Measurements from ENCODE around the gene HDGFL2. TPM values are rescaled to one million over a fixed set of nuclear protein-coding genes. Genes with fewer than 3 reads are reported as not detected.
A peak's percentile ranks its signal among the peaks of the same experiment; 100 is the strongest.

The HDGFL2 gene
- total and polyA plus RNA-seq, 12 donors = 22.0 to 74.7 (median 35.7) TPM

- DNase-seq = peak; percentile 50 to 90 (median 85)
- 52 to 61% (median 59%) methylated on average over 15 to 36 of the region's 36 CpGs for WGBS, 4 donors
Measured at GRCh38 chr19:4444765-4445741, 27.0 kb upstream of the HDGFL2 start.

DNA sequence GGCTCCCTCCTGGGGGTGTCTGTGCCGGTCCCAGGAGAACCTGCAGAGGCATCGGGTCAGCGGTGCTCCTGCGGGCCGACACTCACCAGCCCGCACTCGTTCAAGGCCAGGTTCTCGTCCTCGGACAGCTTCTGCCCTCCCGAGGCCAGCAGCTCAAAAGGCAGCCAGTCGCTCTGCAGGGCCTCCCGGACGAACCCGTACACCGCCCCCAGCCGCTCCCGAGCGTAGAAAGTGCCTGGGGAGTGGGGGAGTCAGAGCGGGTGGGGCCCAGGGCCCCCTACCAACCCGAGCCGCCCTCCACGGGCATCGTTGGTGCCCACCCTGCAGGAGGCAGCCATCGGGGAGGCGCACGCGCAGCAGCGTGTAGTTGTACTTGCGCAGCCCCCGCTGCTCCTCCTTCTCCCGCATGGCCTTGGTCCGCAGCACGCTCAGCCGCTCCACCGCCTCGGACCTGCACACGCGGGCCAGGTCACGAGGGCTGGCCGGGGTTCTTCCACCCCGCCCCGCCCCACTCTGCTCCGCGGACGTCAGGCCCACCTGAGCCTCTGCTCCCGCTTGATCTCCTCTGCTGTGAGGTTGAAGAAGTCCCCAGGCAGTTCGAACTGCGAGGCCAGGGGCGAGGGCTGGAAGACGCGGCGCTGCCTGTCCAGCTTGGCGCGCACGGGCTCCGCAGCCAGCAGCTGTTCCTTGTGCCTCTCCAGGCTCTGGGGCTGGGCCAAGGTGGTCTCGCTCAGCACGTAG, 26.0 kb upstream of the HDGFL2 start:
- peak in 1 of 2 donors; percentile 62 for TF ChIP-seq POLR2A (IDR thresholded peaks at IDR 0.05)
- TF ChIP-seq, protein P1, sequence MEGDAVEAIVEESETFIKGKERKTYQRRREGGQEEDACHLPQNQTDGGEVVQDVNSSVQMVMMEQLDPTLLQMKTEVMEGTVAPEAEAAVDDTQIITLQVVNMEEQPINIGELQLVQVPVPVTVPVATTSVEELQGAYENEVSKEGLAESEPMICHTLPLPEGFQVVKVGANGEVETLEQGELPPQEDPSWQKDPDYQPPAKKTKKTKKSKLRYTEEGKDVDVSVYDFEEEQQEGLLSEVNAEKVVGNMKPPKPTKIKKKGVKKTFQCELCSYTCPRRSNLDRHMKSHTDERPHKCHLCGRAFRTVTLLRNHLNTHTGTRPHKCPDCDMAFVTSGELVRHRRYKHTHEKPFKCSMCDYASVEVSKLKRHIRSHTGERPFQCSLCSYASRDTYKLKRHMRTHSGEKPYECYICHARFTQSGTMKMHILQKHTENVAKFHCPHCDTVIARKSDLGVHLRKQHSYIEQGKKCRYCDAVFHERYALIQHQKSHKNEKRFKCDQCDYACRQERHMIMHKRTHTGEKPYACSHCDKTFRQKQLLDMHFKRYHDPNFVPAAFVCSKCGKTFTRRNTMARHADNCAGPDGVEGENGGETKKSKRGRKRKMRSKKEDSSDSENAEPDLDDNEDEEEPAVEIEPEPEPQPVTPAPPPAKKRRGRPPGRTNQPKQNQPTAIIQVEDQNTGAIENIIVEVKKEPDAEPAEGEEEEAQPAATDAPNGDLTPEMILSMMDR (IDR thresholded peaks at IDR 0.05) = peak in 2 of 6 experiments; percentile 7 to 31
- 51 to 81% (median 68%) methylated on average over 17 to 58 of the region's 58 CpGs for WGBS, 4 donors
- H3K4me3 ChIP-seq = no peak overlapping the region
- intact Hi-C loops (cut with DNase I) = no loop called here
- peaks cover 37 to 49% of the 10 kb centered on the region in 2 donors for H3K4me1 ChIP-seq (replicated peaks in 1 of 2)
- peaks cover 0 to 74% of the 10 kb centered on the region in 2 donors for H3K36me3 ChIP-seq (replicated peaks in 1 of 2)
- peak overlapping the region; percentile 60 to 94 (median 84) for H3K27ac ChIP-seq
- peak; percentile 68 to 86 (median 80) for DNase-seq
- no peaks in the 10 kb centered on the region for H3K27me3 ChIP-seq
- H3K9me3 ChIP-seq (replicated peaks in 1 of 3) = no peaks in the 10 kb centered on the region

More at GRCh38 chr19:4444765-4445741, 27.0 kb upstream of the HDGFL2 start:
- Histone ChIP-seq H3K27ac (peak overlapping the region; percentile 60 to 94 (median 84)), H3K4me3 (no peak overlapping the region), H3K36me3 (replicated peaks in 1 of 2) (peaks cover 0 to 64% of the 10 kb centered on the region in 2 donors), H3K27me3 (no peaks in the 10 kb centered on the region), H3K4me1 (replicated peaks in 1 of 2) (peaks cover 37 to 49% of the 10 kb centered on the region in 2 donors), H3K9me3 (replicated peaks in 1 of 3) (no peaks in the 10 kb centered on the region)
- TF ChIP-seq, protein P1 (IDR thresholded peaks at IDR 0.05) = no peak
- peak in 1 of 2 donors; percentile 11 for TF ChIP-seq POLR2A (IDR thresholded peaks at IDR 0.05)
- intact Hi-C loops (cut with DNase I) = no loop called here

GRCh38 chr19:4446704-4447200, 25.3 kb upstream of the HDGFL2 start:
- WGBS, 4 donors = 72 to 80% (median 73%) methylated on average over 9 to 15 of the region's 15 CpGs; no CpG with 5 or more reads in 1 of the 4 donors
- Histone ChIP-seq H3K4me3 (no peak overlapping the region), H3K9me3 (replicated peaks in 1 of 3) (no peaks in the 10 kb centered on the region), H3K36me3 (replicated peaks in 1 of 2) (peaks cover 0 to 81% of the 10 kb centered on the region in 2 donors), H3K4me1 (replicated peaks in 1 of 2) (peaks cover 37 to 49% of the 10 kb centered on the region in 2 donors), H3K27ac (peak overlapping the region in 4 of 5 donors; percentile 62 to 94 (median 88)), H3K27me3 (no peaks in the 10 kb centered on the region)
- intact Hi-C loops (cut with DNase I) = no loop called here
- no peak for TF ChIP-seq POLR2A (IDR thresholded peaks at IDR 0.05)
- TF ChIP-seq, protein P1 (IDR thresholded peaks at IDR 0.05) = no peak
- no peak for DNase-seq

Data from adrenal gland (tissue), 12 donors.